K562 (cell line): Measurements from ENCODE around the gene STK16. TPM values are rescaled to one million over a fixed set of nuclear protein-coding genes. Genes with fewer than 3 reads are reported as not detected.
A peak's percentile ranks its signal among the peaks of the same experiment; 100 is the strongest.

Source experiments
- ATAC-seq: fragments of 200-7000 bp; cut with Tn5 transposase; 3 replicates; pipeline ENCODE4 v1.9.1; 2020; ENCODE audit warnings: moderate library complexity
- BruUV-seq: library from RNA; stranded (reverse); fragments of 400-500 nt; replicated peaks from 2 replicates; lab custom pipeline; 2021; lab: Mats Ljungman, UMichigan
- CTCF ChIA-PET: fragments of 300-600 bp; formaldehyde crosslinking; extraction: SDS; loops from one replicate; lab custom pipeline; 2021; ENCODE audit warnings: low intra/inter-chr PET ratio; lab: Yijun Ruan, JAX
- POLR2A ChIA-PET: fragments of 300-600, 350-650 bp; sonication (Branson Sonifier 250); formaldehyde crosslinking; extraction: SDS; loops from one replicate; lab custom pipeline; 2021; ENCODE audit warnings: antibody characterized with exemption, inconsistent platforms; lab: Yijun Ruan, JAX
- DNase-seq, 4 experiments: peaks; one replicate each; pipeline versions ENCODE4 v3.0.0 to v3.0.0-alpha.2; 2011 to 2018; ENCODE audit warnings: low spot score in 3 of 4, mixed read lengths in 3 of 4; ENCODE audit errors: extremely low read depth in 1 of 4
- FAIRE-seq: peaks from 2 replicates; lab custom pipeline; 2011; peaks lifted over from hg19 to GRCh38; lab: Jason Lieb, UNC
- H2AFZ ChIP-seq: 2 replicates; pipeline ENCODE4 v1.6.0; 2011; ENCODE audit warnings: low read depth, low read length, control low read depth, inconsistent platforms
- H3K27ac ChIP-seq: fragments of 200-600 bp; 3 replicates; pipeline ENCODE4 v1.8.0; 2011; ENCODE audit warnings: low read depth, mild to moderate bottlenecking, control low read depth, inconsistent platforms, low read length, moderate library complexity, mixed read lengths; ENCODE audit errors: extremely low read depth
- H3K27me3 ChIP-seq, 2 experiments: fragments of 300-600 bp in 1 of 2; 2 replicates in 1 of 2; 3 replicates in 1 of 2; pipeline versions ENCODE4 v1.6.0 to v1.8.0; 2011; ENCODE audit warnings: inconsistent platforms in 2 of 2, low read length in 2 of 2, mild to moderate bottlenecking in 1 of 2, mixed read lengths in 1 of 2, moderate library complexity in 1 of 2; ENCODE audit not compliant: control insufficient read depth in 2 of 2, insufficient read depth in 2 of 2
- H3K36me3 ChIP-seq: fragments of 300-600 bp; 3 replicates; pipeline ENCODE4 v1.8.0; 2011; ENCODE audit warnings: mild to moderate bottlenecking, low read length, inconsistent platforms; ENCODE audit not compliant: control insufficient read depth, insufficient read depth
- H3K4me1 ChIP-seq, 2 experiments: fragments of 200-600 bp in 1 of 2; replicated peaks in 1 of 2; 2 replicates in 1 of 2; 3 replicates in 1 of 2; pipeline versions ENCODE4 v1.5.1 to v1.8.0; 2011; ENCODE audit warnings: inconsistent platforms in 2 of 2, low read length in 2 of 2, mild to moderate bottlenecking in 1 of 2, mixed read lengths in 1 of 2, moderate library complexity in 1 of 2; ENCODE audit not compliant: control insufficient read depth in 2 of 2, insufficient read depth in 2 of 2
- H3K4me2 ChIP-seq: 2 replicates; pipeline ENCODE4 v1.6.1; 2011; ENCODE audit warnings: low read length, control low read depth, inconsistent platforms, mixed read lengths; ENCODE audit not compliant: insufficient read depth
- H3K4me3 ChIP-seq: fragments of 200-600 bp; sonication (generic), shearing (Covaris generic); 2 replicates; pipeline ENCODE4 v1.5.1; 2016; ENCODE audit warnings: control low read depth, inconsistent platforms
- H3K79me2 ChIP-seq: fragments of 200-600 bp; 3 replicates; pipeline ENCODE4 v1.8.0; 2011; ENCODE audit warnings: low read length, inconsistent platforms; ENCODE audit not compliant: control insufficient read depth, insufficient read depth
- H3K9ac ChIP-seq, 2 experiments: 2 replicates each; pipeline versions ENCODE4 v1.6.0 to v1.6.1; 2011; ENCODE audit warnings: low read depth in 2 of 2, low read length in 2 of 2, control low read depth in 1 of 2, inconsistent platforms in 1 of 2, mild to moderate bottlenecking in 1 of 2, mixed read lengths in 1 of 2; ENCODE audit not compliant: insufficient read depth in 1 of 2
- H3K9me1 ChIP-seq: one replicate; pipeline ENCODE4 v1.6.0; 2011; ENCODE audit warnings: inconsistent platforms, mild to moderate bottlenecking, low read length, moderate library complexity; ENCODE audit not compliant: control insufficient read depth, insufficient read depth
- H3K9me3 ChIP-seq: replicated peaks from 2 replicates; pipeline ENCODE4 v1.5.1; 2011; ENCODE audit warnings: low read depth, low read length, inconsistent platforms; ENCODE audit not compliant: control insufficient read depth, insufficient read depth
- H4K20me1 ChIP-seq: replicated peaks from 2 replicates; pipeline ENCODE4 v1.6.1; 2011; ENCODE audit warnings: low read length, inconsistent platforms, mixed read lengths; ENCODE audit not compliant: control insufficient read depth, insufficient read depth
- GATA2 ChIP-seq: sonication (generic); formaldehyde crosslinking; IDR thresholded peaks from 2 replicates; pipeline ENCODE4 v1.4.0; 2020; ENCODE audit warnings: mild to moderate bottlenecking, missing genetic modification reagents
- SPI1 ChIP-seq: IDR thresholded peaks from 2 replicates; pipeline ENCODE4 v1.6.1; 2011; ENCODE audit warnings: low read depth, low read length, control low read depth, borderline replicate concordance
- WGBS: fragments of 100-300 bp; shearing (Covaris generic); methylation state at CpG from one replicate; pipeline ENCODE4 v1.1.6; 2016; ENCODE audit warnings: low coverage, mixed read lengths; ENCODE audit not compliant: insufficient coverage; ENCODE audit errors: missing lambda C conversion rate; 5-methylcytosine and 5-hydroxymethylcytosine counted together
- in situ Hi-C: fragments of 300-500 bp; cut with MboI; formaldehyde crosslinking; loops from 4 replicates; pipeline ENCODE4 v1.15.0; 2018; ENCODE audit warnings: inconsistent platforms, mixed read lengths
- intact Hi-C: fragments of 100-400 bp; cut with micrococcal nuclease; formaldehyde crosslinking; loops from 2 replicates; pipeline ENCODE4 v1.14.2; 2022
- polyA plus RNA-seq, 8 experiments: library from polyadenylated mRNA; depleted of rRNA in 4 of 8; stranded (reverse) in 5 of 8; unstranded in 3 of 8; fragments of >200 nt; fragmentation: Nextera tagmentation in 2 of 8; fragmentation: Illumina TruSeq in 1 of 8; extraction: Ambion mirVana in 2 of 8; extraction: Trizol in 1 of 8; gene quantifications; 2 replicates each; pipeline versions ENCODE4 v1.2.1 to v1.2.3, GENCODE V29; 2011 to 2014; ENCODE audit warnings: inconsistent platforms in 1 of 8, missing spikeins in 1 of 8
- total RNA-seq, 7 experiments: library from RNA; depleted of rRNA in 6 of 7; stranded (reverse); fragments of >200 nt in 6 of 7; fragmentation: Illumina TruSeq in 2 of 7; extraction: Trizol in 2 of 7; gene quantifications; 2 replicates each; pipeline versions ENCODE4 v1.2.1 to v1.2.3, GENCODE V29; 2011 to 2021; ENCODE audit warnings: low replicate concordance in 1 of 7
- TF ChIP-seq, protein P1 (sequence below): fragments of 250-450 bp; sonication (Bioruptor Pico); IDR thresholded peaks from 2 replicates; pipeline ENCODE4 v1.4.0; 2020; ENCODE audit warnings: mild to moderate bottlenecking

The STK16 gene
- total and polyA plus RNA-seq, 9 of the 15 experiments (the other 6 are each of a cell fraction or from before 2014, with no cell fraction given): 5.4 to 36.2 (median 17.8) TPM

DNA sequence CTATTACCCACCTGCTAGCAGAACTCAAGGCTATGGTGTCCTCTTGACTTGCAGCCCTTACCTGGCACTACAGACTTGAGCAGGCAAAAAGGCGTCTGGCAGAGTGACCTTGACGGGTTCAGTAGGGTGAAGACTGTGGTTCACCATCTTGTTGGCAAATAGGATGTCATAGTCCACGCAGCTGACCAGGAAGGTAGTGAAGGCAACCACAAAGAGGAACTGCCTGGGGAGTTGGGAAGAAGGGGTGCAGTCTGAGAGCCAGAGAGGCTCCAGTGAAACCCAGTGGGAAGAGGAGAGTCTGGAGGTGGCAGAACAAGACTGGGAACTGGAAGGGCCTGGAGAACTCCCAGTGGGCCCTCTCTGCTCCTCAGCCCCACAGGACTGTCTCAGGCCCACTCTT, 19.9 kb upstream of the STK16 start:
- TF ChIP-seq, protein P1, sequence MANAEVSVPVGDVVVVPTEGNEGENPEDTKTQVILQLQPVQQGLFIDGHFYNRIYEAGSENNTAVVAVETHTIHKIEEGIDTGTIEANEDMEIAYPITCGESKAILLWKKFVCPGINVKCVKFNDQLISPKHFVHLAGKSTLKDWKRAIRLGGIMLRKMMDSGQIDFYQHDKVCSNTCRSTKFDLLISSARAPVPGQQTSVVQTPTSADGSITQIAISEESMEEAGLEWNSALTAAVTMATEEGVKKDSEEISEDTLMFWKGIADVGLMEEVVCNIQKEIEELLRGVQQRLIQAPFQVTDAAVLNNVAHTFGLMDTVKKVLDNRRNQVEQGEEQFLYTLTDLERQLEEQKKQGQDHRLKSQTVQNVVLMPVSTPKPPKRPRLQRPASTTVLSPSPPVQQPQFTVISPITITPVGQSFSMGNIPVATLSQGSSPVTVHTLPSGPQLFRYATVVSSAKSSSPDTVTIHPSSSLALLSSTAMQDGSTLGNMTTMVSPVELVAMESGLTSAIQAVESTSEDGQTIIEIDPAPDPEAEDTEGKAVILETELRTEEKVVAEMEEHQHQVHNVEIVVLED (CRISPR knock-in tag): no peak
- TF ChIP-seq SPI1 (0 out of 2 replicates have a peak, but pooled peaks have one; percentile 27), GATA2 (CRISPR knock-in tag) (no peak)
- in situ Hi-C loops (no loop called here), intact Hi-C loops (loop anchor here (5.0 kb wide), 1 partner anchor 72 kb away; no protein-coding TSS in a partner anchor)
- no peak for FAIRE-seq
- H3K9ac ChIP-seq: no peak overlapping the region; a peak in 1 of 4 replicates
- peaks cover 34% of the 10 kb centered on the region for H3K79me2 ChIP-seq
- H3K4me3 ChIP-seq: no peak overlapping the region
- no peaks in the 10 kb centered on the region for H3K9me3 ChIP-seq
- POLR2A ChIA-PET: no interaction called here
- H3K4me2 ChIP-seq: no peak overlapping the region
- H3K4me1 ChIP-seq: peaks cover 9 to 24% of the 10 kb centered on the region in 2 experiments; a peak in 3 of 5 replicates
- no peaks in the 10 kb centered on the region for H3K9me1 ChIP-seq
- no peaks in the 10 kb centered on the region for H3K27me3 ChIP-seq
- H3K27ac ChIP-seq: no peak overlapping the region; the same call in 2 of the 3 replicates
- H3K36me3 ChIP-seq: peaks cover 67% of the 10 kb centered on the region
- 92% methylated on average over 3 of the region's 3 CpGs for WGBS
- ATAC-seq: no peak
- CTCF ChIA-PET: no interaction called here
- DNase-seq: no peak
- no TSS peak for BruUV-seq
- no peak overlapping the region for H2AFZ ChIP-seq
- H4K20me1 ChIP-seq: no peaks in the 10 kb centered on the region
